ENCODE results near the gene YIF1B. TPM values are rescaled to one million over a fixed set of nuclear protein-coding genes. Genes with fewer than 3 reads are reported as not detected.
"Not testable (repeated sequence)": the region's sequence is repeated elsewhere in the genome, so short reads cannot be mapped to it uniquely, and the experiment has no call there.

The YIF1B gene
- total RNA-seq, 1 donor from 2014 or later: 51.3 TPM

GRCh38 chr19:38276942-38277517 lies 38.7 kb downstream of the YIF1B start:
- DNase-seq (ENCODE audit: low read depth): no peak

- no peak for DNase-seq (ENCODE audit: low read depth)
These were observed 41.0 kb downstream of the YIF1B start for GRCh38 chr19:38274739-38275138.

GRCh38 chr19:38273499-38273898 lies 42.2 kb downstream of the YIF1B start:
- peak; percentile 66 for DNase-seq (ENCODE audit: low read depth)

- peak; percentile 41 for DNase-seq (ENCODE audit: low read depth)
These were observed 45.1 kb downstream of the YIF1B start for GRCh38 chr19:38270587-38271167.

GRCh38 chr19:38268539-38268938 lies 47.2 kb downstream of the YIF1B start:
- DNase-seq (ENCODE audit: low read depth): no peak

- peak; percentile 78 for DNase-seq (ENCODE audit: low read depth)
These were observed 47.8 kb downstream of the YIF1B start for GRCh38 chr19:38267761-38268483.

- DNase-seq (ENCODE audit: low read depth): peak; percentile 82
These were observed 48.7 kb downstream of the YIF1B start for GRCh38 chr19:38266981-38267597.

GRCh38 chr19:38265921-38266429 lies 49.8 kb downstream of the YIF1B start:
- no peak for DNase-seq (ENCODE audit: low read depth)

GRCh38 chr19:38265213-38265861 lies 50.4 kb downstream of the YIF1B start:
- DNase-seq (ENCODE audit: low read depth): peak; percentile 52

- DNase-seq (ENCODE audit: low read depth): no peak
These were observed 51.1 kb downstream of the YIF1B start, which contains the start of gene SPINT2 for GRCh38 chr19:38264486-38265212. Gene SPINT2, plus strand, starts transcription at chr19:38264573. Its CDS starts 320 bp downstream, at chr19:38264893.

- DNase-seq (ENCODE audit: low read depth): peak; percentile 90
These were observed 51.9 kb downstream of the YIF1B start for GRCh38 chr19:38263689-38264485.

- DNase-seq (ENCODE audit: low read depth): no peak
These were observed 53.0 kb downstream of the YIF1B start for GRCh38 chr19:38262585-38263268.

- DNase-seq (ENCODE audit: low read depth): not testable (repeated sequence)
These were observed 53.8 kb downstream of the YIF1B start for GRCh38 chr19:38261942-38262341.

- no peak for DNase-seq (ENCODE audit: low read depth)
These were observed 60.2 kb downstream of the YIF1B start for GRCh38 chr19:38255383-38256014.

- no peak for DNase-seq (ENCODE audit: low read depth)
These were observed 62.0 kb downstream of the YIF1B start for GRCh38 chr19:38253788-38254187.
